HG03521 (cell line): ENCODE results near the gene SS18.
"Not testable (repeated sequence)": the region's sequence is repeated elsewhere in the genome, so short reads cannot be mapped to it uniquely, and the experiment has no call there.

Experiments used
- ATAC-seq: cut with Tn5 transposase; IDR thresholded peaks from one replicate; pipeline ENCODE4 v1.9.1; 2021; ENCODE audit warnings: mild to moderate bottlenecking, moderate library complexity; ENCODE audit not compliant: unreplicated experiment

Gene SS18

GRCh38 chr18:26090130-26091046, at the start of gene SS18:
SS18 (minus strand) TSS chr18:26090613; CDS start chr18:26090569, 44 bp downstream.
- ATAC-seq = peak; percentile 75

DNA sequence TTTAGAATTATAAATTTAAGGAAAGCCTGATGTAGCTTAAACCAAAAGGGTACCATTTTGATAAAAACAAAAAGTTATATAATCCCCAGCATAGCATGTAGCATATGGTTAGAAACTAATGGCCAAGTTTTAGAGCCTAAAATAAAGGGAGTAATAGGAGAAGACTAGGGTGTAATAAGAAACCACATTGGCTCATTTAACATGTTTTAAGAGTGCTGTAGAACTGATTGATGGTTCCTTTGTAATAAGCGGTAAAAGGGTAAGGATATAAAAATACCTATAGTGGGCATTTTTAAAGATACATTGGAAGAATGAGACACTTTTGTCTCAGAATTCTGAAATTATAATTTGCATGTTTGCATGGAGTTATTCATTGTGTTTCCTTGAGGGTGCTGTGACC, 45.1 kb upstream of the SS18 start:
- ATAC-seq = no peak

DNA sequence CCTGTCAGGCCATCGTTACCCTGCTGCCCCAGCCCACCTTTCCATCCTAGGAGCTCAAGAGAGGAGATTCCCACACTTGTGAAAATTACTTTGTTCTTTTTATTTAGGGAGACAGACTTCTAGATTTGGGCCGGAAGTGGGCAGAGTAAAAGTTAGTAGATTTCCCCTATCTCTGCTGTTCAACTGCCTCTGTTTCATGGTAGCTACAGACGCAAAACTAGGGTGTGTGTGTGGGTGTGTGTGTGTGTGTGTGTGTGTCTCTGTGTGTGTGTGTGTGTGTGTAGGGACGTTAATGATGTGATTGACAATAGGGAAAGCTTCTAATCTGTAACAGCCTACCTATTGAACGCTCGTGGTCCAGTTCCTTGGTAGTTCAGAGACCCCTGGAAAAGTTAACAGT, 43.7 kb upstream of the SS18 start:
- ATAC-seq = no peak

- ATAC-seq = no peak
Observed at GRCh38 chr18:26133652-26134051, 43.2 kb upstream of the SS18 start, which contains the start of gene PSMA8. PSMA8 (plus strand) TSS chr18:26133869; CDS start chr18:26133966, 97 bp downstream.

DNA sequence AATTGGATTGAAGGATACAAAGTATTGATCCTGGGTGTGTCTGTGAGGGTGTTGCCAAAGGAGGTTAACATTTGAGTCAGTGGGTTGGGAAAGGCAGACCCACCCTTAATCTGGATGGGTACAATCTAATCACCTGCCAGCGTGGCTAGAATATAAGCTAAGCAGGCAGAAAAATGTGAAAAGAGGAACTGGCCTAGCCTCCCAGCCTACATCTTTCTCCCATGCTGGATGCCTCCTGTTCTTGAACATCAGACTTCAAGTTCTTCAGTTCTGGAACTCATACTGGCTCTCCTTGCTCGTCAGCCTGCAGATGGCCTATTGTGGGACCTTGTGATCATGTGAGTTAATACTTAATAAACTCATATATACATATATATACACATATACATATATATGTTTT, 37.8 kb upstream of the SS18 start:
- ATAC-seq = not testable (repeated sequence)

- no peak for ATAC-seq
Observed at GRCh38 chr18:26127786-26128185, 37.4 kb upstream of the SS18 start.

GRCh38 chr18:26121994-26122393, 31.6 kb upstream of the SS18 start:
- not testable (repeated sequence) for ATAC-seq

- ATAC-seq = no peak
Observed at GRCh38 chr18:26121476-26121875, 31.1 kb upstream of the SS18 start.

DNA sequence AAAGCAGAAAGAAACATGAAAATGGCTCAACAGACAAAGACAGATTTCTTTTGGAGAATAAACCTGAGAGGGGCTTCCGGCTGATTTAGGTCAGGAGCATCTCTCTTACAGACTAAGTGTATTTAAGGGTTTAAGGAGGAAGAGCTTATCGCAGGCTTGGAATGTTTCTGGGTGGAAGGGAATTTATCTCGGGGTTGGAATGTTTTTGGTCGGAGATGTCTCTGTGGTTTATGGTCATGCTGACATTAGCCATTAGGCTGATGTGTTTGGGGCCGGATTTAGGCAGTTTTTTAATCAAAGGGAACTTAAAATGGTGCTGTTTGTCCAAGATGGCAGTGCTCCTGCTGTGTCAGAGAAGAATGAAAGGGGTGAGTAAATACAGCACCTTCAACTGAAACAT, 28.8 kb upstream of the SS18 start:
- no peak for ATAC-seq

DNA sequence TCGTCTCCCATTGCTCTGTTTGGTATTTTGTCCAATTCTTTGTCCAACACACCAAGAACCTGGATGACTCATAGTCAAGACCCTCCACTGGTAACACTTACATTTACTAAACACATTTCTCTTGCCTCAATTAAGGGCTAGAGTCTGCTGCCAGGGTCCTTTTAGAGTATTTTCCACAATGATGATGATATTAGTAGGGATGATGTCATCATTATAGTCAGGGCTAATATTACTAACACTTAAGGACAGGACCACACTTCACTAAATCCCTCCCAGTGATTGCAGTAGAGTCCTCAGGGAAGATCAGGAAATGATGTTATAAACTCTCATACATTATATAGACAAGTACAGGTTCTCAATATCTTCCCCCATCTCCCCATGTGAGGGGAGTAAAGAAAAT, 13.6 kb upstream of the SS18 start:
- no peak for ATAC-seq

DNA sequence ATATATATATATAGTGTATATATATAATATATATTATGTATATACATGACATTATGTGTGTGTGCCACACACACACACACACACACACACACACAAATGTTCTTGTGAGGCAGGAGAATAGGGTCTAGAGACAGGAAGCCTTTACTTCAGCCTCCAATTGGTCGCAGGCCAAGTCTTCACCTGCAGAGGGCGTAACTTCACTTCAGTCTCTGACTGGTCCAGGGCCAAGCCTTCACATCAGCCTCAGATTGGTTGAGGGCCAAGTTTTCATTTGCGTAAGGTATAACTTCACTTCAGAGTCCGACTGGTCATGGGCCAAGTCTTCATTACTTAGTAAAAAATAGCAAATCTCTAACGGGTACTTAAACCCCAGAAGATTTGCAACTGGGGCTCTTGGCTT, 13.2 kb upstream of the SS18 start:
- ATAC-seq = no peak

- ATAC-seq = no peak
Observed at GRCh38 chr18:26097563-26097962, 7.2 kb upstream of the SS18 start.

- no peak for ATAC-seq
Observed at GRCh38 chr18:26096852-26097251, 6.4 kb upstream of the SS18 start.

DNA sequence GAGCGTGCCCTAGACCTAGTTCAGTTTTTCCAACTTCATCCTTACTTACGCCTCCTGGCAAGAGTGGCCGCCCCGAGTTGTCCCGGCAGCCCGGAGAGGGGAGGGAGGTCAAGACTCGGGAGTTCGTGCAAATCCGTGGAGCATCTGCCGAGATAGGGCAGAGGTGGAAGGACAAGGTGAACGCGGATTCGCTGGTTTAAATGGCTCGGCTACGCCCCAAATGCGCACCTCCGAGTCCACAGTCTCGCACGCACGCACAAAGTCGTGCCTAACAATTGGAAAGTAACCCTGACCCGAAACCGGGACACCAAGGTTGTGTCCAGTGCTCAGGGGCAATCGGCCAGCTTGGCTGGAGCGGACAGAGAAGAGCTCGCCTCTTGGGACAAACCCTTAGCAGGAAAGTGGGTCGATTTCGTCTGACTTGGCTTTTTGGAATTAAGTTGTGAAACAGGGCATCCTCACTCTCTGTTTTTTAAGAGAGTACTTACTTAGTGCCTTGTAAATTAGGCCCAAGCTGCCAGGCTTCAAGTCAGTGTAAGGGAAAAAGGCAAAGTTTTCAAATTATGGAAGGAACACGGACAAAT, 726 bp upstream of the SS18 start:
- ATAC-seq = peak; percentile 40

- no peak for ATAC-seq
Observed at GRCh38 chr18:26089293-26090129, 902 bp downstream of the SS18 start.

GRCh38 chr18:26088487-26088886, 1.9 kb downstream of the SS18 start:
- ATAC-seq = no peak

- no peak for ATAC-seq
Observed at GRCh38 chr18:26086959-26087358, 3.5 kb downstream of the SS18 start.

- ATAC-seq = no peak
Observed at GRCh38 chr18:26085056-26085455, 5.4 kb downstream of the SS18 start.

DNA sequence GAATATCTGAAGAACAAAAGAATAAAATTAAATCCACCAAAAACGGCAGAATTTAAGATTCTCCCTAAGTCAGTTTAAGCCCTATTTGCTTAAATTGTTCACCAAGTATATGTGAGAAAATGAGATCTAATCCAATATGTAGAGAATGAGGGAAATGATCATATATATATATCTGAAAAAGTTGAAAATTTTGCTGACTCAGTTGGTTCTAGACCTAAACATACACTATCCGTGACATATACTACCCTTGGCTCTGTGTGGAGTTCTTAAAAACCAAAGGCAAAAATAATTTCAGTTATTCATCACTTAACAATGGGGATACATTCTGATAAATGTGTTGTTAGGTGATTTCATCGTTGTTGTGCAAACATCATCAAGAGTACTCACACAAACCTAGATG, 7.3 kb downstream of the SS18 start:
- no peak for ATAC-seq

- ATAC-seq = no peak
Observed at GRCh38 chr18:26082475-26082874, 7.9 kb downstream of the SS18 start.

DNA sequence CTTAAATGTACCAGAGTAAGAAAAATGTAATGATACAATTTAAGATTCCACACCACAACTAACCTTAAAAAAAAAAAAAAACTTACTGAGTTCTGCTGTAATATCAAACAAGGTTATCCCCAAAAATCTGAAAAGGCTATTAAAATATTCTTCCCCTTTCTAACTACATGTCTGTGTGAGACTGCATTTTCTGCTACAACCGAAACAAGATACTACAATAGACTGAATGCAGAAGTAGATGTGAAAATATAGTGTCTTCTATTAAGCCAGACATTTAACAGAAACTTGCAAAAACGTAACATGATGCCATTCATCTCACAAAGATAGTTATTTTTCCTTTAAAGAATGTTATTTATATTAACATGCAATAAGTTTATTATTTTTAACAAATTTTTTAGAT, 16.2 kb downstream of the SS18 start:
- no peak for ATAC-seq
